Esophagus muscularis mucosa (tissue), 3 donors: ENCODE results near the gene SLC23A2.

Experiments
- POLR2A ChIP-seq: fragments of 450-650 bp; IDR thresholded peaks from one replicate; pipeline ENCODE4 v1.6.1; 2017; ENCODE audit warnings: antibody characterized with exemption, moderate library complexity, mild to moderate bottlenecking, low read depth
- POLR2AphosphoS5 ChIP-seq, 2 donors: sonication (generic); formaldehyde crosslinking; IDR thresholded peaks; one replicate each; pipeline ENCODE4 v1.6.1; 2017; ENCODE audit warnings: antibody characterized with exemption in 2 of 2
- TF ChIP-seq, protein P1 (sequence below), 3 experiments: fragments of 200-600 bp in 2 of 3; fragments of 450-650 bp in 1 of 3; sonication (generic) in 2 of 3; IDR thresholded peaks; one replicate each; pipeline ENCODE4 v1.5.1; 2017 to 2019; ENCODE audit warnings: antibody characterized with exemption in 3 of 3, mild to moderate bottlenecking in 2 of 3, moderate library complexity in 1 of 3

GRCh38 chr20:4987130-4987529 is 14.2 kb downstream of the SLC23A2 start:
- TF ChIP-seq, protein P1, sequence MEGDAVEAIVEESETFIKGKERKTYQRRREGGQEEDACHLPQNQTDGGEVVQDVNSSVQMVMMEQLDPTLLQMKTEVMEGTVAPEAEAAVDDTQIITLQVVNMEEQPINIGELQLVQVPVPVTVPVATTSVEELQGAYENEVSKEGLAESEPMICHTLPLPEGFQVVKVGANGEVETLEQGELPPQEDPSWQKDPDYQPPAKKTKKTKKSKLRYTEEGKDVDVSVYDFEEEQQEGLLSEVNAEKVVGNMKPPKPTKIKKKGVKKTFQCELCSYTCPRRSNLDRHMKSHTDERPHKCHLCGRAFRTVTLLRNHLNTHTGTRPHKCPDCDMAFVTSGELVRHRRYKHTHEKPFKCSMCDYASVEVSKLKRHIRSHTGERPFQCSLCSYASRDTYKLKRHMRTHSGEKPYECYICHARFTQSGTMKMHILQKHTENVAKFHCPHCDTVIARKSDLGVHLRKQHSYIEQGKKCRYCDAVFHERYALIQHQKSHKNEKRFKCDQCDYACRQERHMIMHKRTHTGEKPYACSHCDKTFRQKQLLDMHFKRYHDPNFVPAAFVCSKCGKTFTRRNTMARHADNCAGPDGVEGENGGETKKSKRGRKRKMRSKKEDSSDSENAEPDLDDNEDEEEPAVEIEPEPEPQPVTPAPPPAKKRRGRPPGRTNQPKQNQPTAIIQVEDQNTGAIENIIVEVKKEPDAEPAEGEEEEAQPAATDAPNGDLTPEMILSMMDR (IDR thresholded peaks at IDR 0.05): no peak
- TF ChIP-seq POLR2A (no peak), POLR2AphosphoS5 (IDR thresholded peaks at IDR 0.05) (no peak)
